Measurements from ENCODE around the gene P2RY13. TPM values are rescaled to one million over a fixed set of nuclear protein-coding genes. Genes with fewer than 3 reads are reported as not detected.

P2RY13 gene
- total and polyA plus RNA-seq, 10 of the 15 experiments (the other 5 are each of a cell fraction or from before 2014, with no cell fraction given) = not detected

- H3K27me3 ChIP-seq (replicated peaks in 1 of 2; ENCODE audit: control insufficient read depth in 2 of 2, insufficient read depth in 2 of 2, low read length in 1 of 2) = no peaks in the 10 kb centered on the region
- no TSS peak for BruUV-seq (replicated peaks)
- CTCF ChIA-PET = interaction anchor here (0.9 kb wide), 1 partner anchor 69 kb away, joined by 3 read pairs; no protein-coding TSS in a partner anchor
- peaks cover under 1% of the 10 kb centered on the region; the same call in 1 of the 2 replicates for H3K4me1 ChIP-seq (ENCODE audit: control insufficient read depth, insufficient read depth, low read length)
- DNase-seq (ENCODE audit: low read depth, low spot score) = no peak
- H3K79me2 ChIP-seq (ENCODE audit: control insufficient read depth, insufficient read depth, low read length) = no peaks in the 10 kb centered on the region
- no peak overlapping the region for H3K9ac ChIP-seq (ENCODE audit: control insufficient read depth, insufficient read depth, low read length)
- 47% methylated on average over 2 of the region's 2 CpGs for WGBS (ENCODE audit: insufficient coverage, insufficient replicate concordance, low lambda C conversion rate, missing lambda C conversion rate)
- intact Hi-C loops (cut with micrococcal nuclease; ENCODE audit: unreplicated experiment) (no loop called here), in situ Hi-C loops (cut with MboI) (no loop called here)
- TF ChIP-seq PKNOX1 (IDR thresholded peaks at IDR 0.05) (no peak), ELK1 (IDR thresholded peaks at IDR 0.05; ENCODE audit: low read depth, low read length) (no peak), KLF5 (IDR thresholded peaks at IDR 0.05; ENCODE audit: partially characterized antibody) (no peak), CBFB (IDR thresholded peaks at IDR 0.05; ENCODE audit: low read depth) (no peak), WRNIP1 (IDR thresholded peaks at IDR 0.05; ENCODE audit: borderline replicate concordance, low read depth, low read length) (no peak)
- no peak overlapping the region for H3K4me3 ChIP-seq
- H3K27ac ChIP-seq (ENCODE audit: control insufficient read depth, insufficient read depth) = no peak overlapping the region
- POLR2A ChIA-PET = interaction anchor here (0.5 kb wide), 1 partner anchor 22 kb away, joined by 3 read pairs; no protein-coding TSS in a partner anchor
- RAD21 ChIA-PET (ENCODE audit: unreplicated experiment) = interaction anchor here (1.4 kb wide), 1 partner anchor 12 kb away, joined by 3 read pairs; no protein-coding TSS in a partner anchor
- H3K36me3 ChIP-seq (ENCODE audit: control insufficient read depth in 2 of 2, insufficient read depth in 2 of 2, low read length in 1 of 2) = no peaks in the 10 kb centered on the region
- no peak for ATAC-seq
- H2AFZ ChIP-seq (ENCODE audit: control insufficient read depth, low read depth, low read length) = no peak overlapping the region
- no peaks in the 10 kb centered on the region for H3K9me3 ChIP-seq (replicated peaks; ENCODE audit: control insufficient read depth, insufficient read depth, low read length)
- no peak overlapping the region for H3K4me2 ChIP-seq (ENCODE audit: control insufficient read depth, insufficient read depth)
- FAIRE-seq = no peak
- no peaks in the 10 kb centered on the region for H4K20me1 ChIP-seq (ENCODE audit: control insufficient read depth, insufficient read depth)
- SMC1A ChIA-PET (ENCODE audit: uncharacterized antibody, unreplicated experiment) = interaction anchor here (1.3 kb wide), 1 partner anchor 21 kb away, joined by 4 read pairs; no protein-coding TSS in a partner anchor
These were observed 16.5 kb upstream of the P2RY13 start for GRCh38 chr3:151345859-151346258.
